Measurements from ENCODE around the gene TLE4. TPM values are rescaled to one million over a fixed set of nuclear protein-coding genes. Genes with fewer than 3 reads are reported as not detected.

TLE4 gene
- total RNA-seq, 2 experiments from 2014 or later, result 125 to 136 TPM

DNA sequence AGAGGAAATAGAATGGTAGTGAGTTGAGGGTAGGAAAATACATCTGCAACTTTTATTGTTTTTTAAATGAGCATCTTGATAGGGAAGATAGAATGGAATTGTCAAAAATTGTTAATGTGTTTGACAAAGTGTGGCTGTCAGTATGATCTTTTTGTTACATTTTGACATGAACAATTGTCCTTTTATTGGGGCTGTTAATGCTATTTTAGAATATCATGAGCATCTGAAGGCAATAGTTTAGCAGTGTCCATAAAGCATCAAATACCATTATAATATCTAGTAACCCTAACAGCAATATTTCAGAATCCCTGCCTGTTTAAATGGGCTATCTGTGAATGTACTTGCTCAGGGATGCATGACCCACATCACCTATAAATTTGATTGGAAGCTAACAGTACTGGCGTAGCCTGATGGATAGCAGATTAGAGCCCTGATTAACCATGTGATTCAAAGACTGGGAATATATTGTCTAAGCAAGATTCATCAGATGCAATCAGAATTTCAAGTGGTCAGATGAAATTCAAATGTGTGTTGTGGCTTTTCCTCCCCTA is 37.8 kb downstream of the TLE4 start:
- no peaks in the 10 kb centered on the region for H3K9me3 ChIP-seq (ENCODE audit: control insufficient read depth in 1 of 2, insufficient read depth in 1 of 2, low read length in 2 of 2)
- intact Hi-C loops (cut with DNase I, micrococcal nuclease), result loop anchor here in 1 of 2 experiments (5.0 kb wide), 1 partner anchor 37 kb away; the partner anchor contains the start of gene TLE4
- DNase-seq, result no peak
- H3K4me1 ChIP-seq (ENCODE audit: insufficient read depth, low read length), result peaks cover 2% of the 10 kb centered on the region
- H3K27me3 Mint-ChIP-seq, result no peaks in the 10 kb centered on the region
- ChIA-PET CTCF (no interaction called here), POLR2A (no interaction called here)
- H3K36me3 Mint-ChIP-seq (ENCODE audit: low read depth), result peaks cover 18% of the 10 kb centered on the region
- H3K27ac Mint-ChIP-seq, result no peak overlapping the region
- no peak overlapping the region for H3K4me3 Mint-ChIP-seq
- peaks cover 70% of the 10 kb centered on the region for H3K4me1 Mint-ChIP-seq (ENCODE audit: low read depth)
- H3K36me3 ChIP-seq (ENCODE audit: insufficient read depth, low read length), result no peaks in the 10 kb centered on the region
- TF ChIP-seq, protein P1, sequence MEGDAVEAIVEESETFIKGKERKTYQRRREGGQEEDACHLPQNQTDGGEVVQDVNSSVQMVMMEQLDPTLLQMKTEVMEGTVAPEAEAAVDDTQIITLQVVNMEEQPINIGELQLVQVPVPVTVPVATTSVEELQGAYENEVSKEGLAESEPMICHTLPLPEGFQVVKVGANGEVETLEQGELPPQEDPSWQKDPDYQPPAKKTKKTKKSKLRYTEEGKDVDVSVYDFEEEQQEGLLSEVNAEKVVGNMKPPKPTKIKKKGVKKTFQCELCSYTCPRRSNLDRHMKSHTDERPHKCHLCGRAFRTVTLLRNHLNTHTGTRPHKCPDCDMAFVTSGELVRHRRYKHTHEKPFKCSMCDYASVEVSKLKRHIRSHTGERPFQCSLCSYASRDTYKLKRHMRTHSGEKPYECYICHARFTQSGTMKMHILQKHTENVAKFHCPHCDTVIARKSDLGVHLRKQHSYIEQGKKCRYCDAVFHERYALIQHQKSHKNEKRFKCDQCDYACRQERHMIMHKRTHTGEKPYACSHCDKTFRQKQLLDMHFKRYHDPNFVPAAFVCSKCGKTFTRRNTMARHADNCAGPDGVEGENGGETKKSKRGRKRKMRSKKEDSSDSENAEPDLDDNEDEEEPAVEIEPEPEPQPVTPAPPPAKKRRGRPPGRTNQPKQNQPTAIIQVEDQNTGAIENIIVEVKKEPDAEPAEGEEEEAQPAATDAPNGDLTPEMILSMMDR (IDR thresholded peaks at IDR 0.05), result no peak
- H3K4me3 ChIP-seq (ENCODE audit: low read length), result no peak overlapping the region
- ATAC-seq (ENCODE audit: poor library complexity), result no peak
- no peak overlapping the region for H3K27ac ChIP-seq (ENCODE audit: low read depth in 1 of 2, low read length in 2 of 2)
- H3K9me3 Mint-ChIP-seq, result no peaks in the 10 kb centered on the region
- no peaks in the 10 kb centered on the region for H3K27me3 ChIP-seq (ENCODE audit: control insufficient read depth in 1 of 2, insufficient read depth in 2 of 2, low read length in 2 of 2)

DNA sequence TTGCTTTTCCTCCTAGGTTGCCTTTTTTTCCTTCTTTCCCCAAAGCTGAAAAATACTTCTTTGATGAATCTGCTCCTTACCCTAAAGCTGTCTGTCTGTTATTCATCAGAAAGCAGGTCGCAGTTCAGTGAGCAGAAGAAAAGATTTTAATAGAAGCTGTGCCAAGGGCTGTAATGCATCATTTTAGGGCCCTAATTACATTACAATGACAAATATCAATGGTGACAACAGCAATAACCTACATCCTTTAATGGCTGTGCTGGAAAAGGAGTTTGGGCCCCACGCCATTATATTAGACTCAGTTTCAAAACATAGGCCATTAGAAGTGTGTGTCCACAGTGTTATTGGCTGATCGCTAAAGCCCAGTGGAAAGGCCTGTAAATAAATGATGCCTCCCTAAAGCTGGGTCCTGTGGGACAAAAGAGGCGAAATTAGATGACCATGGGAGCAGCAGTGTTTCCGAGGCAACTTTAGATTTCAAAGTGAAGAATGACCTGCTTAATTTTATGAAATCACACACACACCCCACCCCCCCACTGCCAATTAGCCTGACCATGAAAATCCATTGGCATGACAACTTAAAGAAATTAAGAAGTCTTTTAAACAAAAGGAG is 38.4 kb downstream of the TLE4 start:
- Mint-ChIP-seq H3K36me3 (ENCODE audit: low read depth) (peaks cover 18% of the 10 kb centered on the region), H3K9me3 (no peaks in the 10 kb centered on the region), H3K27ac (no peak overlapping the region), H3K4me1 (ENCODE audit: low read depth) (peaks cover 75% of the 10 kb centered on the region), H3K4me3 (no peak overlapping the region), H3K27me3 (no peaks in the 10 kb centered on the region)
- H3K36me3 ChIP-seq (ENCODE audit: insufficient read depth, low read length), result peaks cover 4% of the 10 kb centered on the region
- TF ChIP-seq, protein P1 (IDR thresholded peaks at IDR 0.05), result no peak
- ATAC-seq (ENCODE audit: poor library complexity), result no peak
- no peak overlapping the region for H3K27ac ChIP-seq (ENCODE audit: low read depth in 1 of 2, low read length in 2 of 2)
- H3K4me1 ChIP-seq (ENCODE audit: insufficient read depth, low read length), result peaks cover 2% of the 10 kb centered on the region
- intact Hi-C loops (cut with DNase I, micrococcal nuclease), result no loop called here
- no peaks in the 10 kb centered on the region for H3K9me3 ChIP-seq (ENCODE audit: control insufficient read depth in 1 of 2, insufficient read depth in 1 of 2, low read length in 2 of 2)
- H3K27me3 ChIP-seq (ENCODE audit: control insufficient read depth in 1 of 2, insufficient read depth in 2 of 2, low read length in 2 of 2), result no peaks in the 10 kb centered on the region
- DNase-seq, result no peak
- CTCF ChIA-PET, result no interaction called here
- POLR2A ChIA-PET, result no interaction called here
- H3K4me3 ChIP-seq (ENCODE audit: low read length), result no peak overlapping the region

DNA sequence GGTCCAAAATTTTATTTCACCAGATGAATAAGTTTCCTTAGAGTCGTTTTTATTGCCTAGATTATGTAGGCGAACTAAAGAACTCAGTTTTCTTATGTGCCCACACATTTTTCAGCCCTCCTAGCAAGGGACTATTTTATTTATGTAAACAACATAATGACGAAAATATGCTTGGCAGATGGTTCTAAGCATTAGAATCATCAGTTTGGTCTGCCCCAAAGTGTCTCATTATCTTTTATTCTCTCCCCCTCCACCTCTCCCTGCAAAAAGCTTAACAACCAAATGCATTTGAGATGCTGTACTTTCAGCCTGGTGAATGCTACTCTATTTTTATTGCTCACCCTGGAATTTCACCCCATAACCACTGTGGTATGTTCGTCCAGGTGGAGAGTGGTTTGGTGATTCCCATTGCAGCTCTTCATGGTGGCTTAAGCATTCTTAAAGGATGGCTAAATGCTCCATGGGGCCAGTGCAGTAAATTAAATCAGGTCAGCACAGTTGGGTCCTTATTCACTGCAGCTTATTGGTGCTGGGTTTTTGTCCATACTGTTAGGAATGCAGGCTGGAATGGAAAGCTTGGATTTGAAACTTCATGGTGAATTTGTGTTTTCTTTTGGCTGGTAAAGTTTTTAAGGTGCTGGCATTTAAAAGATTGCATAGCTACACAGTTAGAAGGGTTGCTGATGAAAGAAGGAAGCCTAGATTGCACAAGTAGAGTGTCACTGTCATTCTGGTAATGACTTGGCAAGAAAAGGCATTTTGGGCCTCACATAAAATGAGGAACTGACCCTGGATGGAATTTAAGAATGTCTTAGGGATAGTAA is 39.2 kb downstream of the TLE4 start:
- peak in 3 of 14 experiments; percentile 16 to 51 (median 49) for DNase-seq
- Mint-ChIP-seq H3K36me3 (ENCODE audit: low read depth) (peaks cover 21% of the 10 kb centered on the region), H3K4me1 (ENCODE audit: low read depth) (peaks cover 77% of the 10 kb centered on the region), H3K27me3 (no peaks in the 10 kb centered on the region), H3K9me3 (no peaks in the 10 kb centered on the region), H3K4me3 (no peak overlapping the region), H3K27ac (no peak overlapping the region)
- TF ChIP-seq, protein P1 (IDR thresholded peaks at IDR 0.05), result no peak
- H3K9me3 ChIP-seq (ENCODE audit: control insufficient read depth in 1 of 2, insufficient read depth in 1 of 2, low read length in 2 of 2), result no peaks in the 10 kb centered on the region
- H3K36me3 ChIP-seq (ENCODE audit: insufficient read depth, low read length), result peaks cover 5% of the 10 kb centered on the region
- no peaks in the 10 kb centered on the region for H3K27me3 ChIP-seq (ENCODE audit: control insufficient read depth in 1 of 2, insufficient read depth in 2 of 2, low read length in 2 of 2)
- POLR2A ChIA-PET, result no interaction called here
- intact Hi-C loops (cut with DNase I, micrococcal nuclease), result no loop called here
- no peak overlapping the region for H3K4me3 ChIP-seq (ENCODE audit: low read length)
- peaks cover 2% of the 10 kb centered on the region for H3K4me1 ChIP-seq (ENCODE audit: insufficient read depth, low read length)
- H3K27ac ChIP-seq (ENCODE audit: low read depth in 1 of 2, low read length in 2 of 2), result no peak overlapping the region
- no peak for ATAC-seq (ENCODE audit: poor library complexity)
- CTCF ChIA-PET, result no interaction called here

All from CD4-positive, alpha-beta T cell (primary cell).